ENCODE results near the gene GATA5. TPM values are rescaled to one million over a fixed set of nuclear protein-coding genes. Genes with fewer than 3 reads are reported as not detected.
A peak's percentile ranks its signal among the peaks of the same experiment; 100 is the strongest.

Gene GATA5
- total RNA-seq, 1 experiment from 2014 or later, result 1.6 TPM

DNA sequence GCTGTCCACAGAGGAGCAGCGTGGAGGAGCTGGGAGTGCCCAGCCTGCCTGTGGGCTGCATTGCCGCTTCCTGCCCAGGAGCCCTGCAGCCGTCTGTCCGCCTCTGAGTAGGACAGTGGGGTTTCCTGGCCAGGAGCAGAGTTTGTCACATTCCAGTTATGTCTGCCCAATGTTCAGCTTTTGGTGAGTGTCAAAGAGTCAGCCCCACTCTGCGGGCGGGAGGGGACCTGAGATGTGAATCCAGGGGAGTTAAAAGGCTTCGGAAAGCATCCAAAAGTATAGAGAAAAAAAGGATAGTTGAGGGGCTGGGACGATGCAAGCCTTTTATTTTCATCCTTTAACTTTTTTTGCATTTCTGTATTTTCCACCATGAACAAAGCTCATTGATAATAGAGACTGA is 7.2 kb upstream of the GATA5 start:
- no peak for DNase-seq
- Histone ChIP-seq H3K4me3 (no peak overlapping the region), H3K27me3 (peaks cover 4% of the 10 kb centered on the region), H3K9me3 (no peaks in the 10 kb centered on the region), H3K36me3 (no peaks in the 10 kb centered on the region)

DNA sequence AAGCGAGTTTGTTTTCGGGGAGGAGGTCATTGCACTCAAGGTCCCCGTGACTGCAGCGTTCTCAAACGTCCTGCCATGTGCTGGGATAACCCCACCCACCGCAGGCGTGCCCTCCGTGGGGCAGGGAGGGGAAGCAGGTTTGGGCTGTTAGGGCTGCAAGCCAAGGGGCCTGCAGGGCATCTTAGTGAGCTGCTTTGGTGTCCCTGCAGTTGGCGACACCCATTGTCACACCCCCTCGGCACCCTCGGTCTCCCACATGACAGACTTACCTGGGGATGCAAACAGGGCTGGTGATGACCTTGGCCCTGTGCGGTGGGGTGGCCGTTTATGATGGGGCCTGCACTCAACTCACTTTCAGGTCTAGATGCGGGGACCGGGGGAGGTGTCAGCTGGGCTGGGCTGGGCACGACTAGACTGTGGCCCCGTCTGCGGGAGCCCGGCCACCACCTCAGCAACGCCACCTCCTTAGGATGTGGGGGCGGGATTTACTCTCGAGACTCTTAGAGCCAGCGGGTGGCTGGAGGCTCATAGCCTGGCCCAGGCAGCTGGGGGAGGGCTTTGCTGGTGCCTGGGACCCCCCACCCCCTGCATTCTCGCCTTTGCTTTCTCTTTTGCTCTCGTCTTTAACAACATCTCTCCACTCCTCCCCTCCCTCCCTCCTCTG is 6.5 kb upstream of the GATA5 start:
- Histone ChIP-seq H3K27me3 (peaks cover 11% of the 10 kb centered on the region), H3K4me3 (no peak overlapping the region), H3K36me3 (no peaks in the 10 kb centered on the region), H3K9me3 (no peaks in the 10 kb centered on the region)
- no peak for DNase-seq

DNA sequence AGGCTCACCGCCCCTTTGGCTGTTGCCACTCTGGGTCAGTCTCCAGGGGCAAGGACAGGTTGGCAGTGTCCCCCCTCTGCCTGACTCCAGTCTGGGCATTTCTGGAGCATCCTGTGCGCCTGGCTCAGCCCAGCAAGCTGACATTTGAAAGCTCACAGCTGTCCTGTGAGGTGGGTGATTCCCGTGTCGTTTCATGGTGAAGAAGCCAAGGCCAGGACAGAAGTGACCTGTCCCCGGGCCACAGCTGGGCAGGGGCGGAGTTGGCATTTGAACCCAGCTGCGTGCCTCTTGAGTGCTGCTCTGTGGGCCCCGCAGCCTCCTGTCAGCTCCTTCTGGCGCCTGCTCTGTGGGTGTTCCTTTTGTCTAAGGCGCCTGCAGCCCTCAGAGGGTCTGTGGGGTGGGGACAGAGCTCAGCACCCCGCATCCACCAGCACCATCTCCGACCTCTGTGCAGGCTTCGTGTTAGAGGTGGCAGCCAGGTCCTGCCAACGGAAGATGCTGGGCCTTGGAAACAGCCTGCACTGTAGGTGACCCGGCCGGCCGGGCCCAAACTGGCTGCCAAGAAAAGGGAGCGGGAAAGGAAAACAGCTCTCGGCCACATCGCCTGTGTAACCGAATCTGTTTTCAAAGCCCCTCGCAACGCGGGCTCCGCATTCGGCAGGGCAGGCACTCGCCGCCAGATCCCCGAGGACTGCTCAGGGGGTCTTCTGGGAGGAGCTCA is 5.8 kb upstream of the GATA5 start:
- H3K27me3 ChIP-seq, result peaks cover 12% of the 10 kb centered on the region
- H3K9me3 ChIP-seq, result no peaks in the 10 kb centered on the region

DNA sequence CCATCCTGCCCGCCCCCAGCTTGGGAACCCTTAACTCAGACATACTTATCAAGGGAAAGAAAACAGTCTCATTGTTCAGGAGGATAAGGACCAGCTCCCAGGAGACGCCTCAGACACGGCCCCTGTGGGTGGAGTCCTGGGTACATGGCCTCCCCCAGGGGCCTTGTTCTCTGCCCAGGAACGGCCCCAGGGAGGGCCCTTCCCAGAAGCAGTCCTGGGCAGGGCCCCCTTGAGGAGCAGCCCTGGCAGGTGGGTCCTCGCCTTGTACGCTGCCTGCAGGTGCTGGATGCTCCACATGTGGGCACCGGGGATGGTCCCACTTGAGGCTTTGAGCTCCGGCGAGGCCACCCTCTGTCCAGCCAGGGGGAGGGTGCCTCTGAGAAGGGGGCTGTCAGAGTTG is 4.5 kb upstream of the GATA5 start:
- peaks cover 22% of the 10 kb centered on the region for H3K27me3 ChIP-seq
- DNase-seq, result no peak
- H3K4me3 ChIP-seq, result no peak overlapping the region
- no peaks in the 10 kb centered on the region for H3K9me3 ChIP-seq
- H3K36me3 ChIP-seq, result no peaks in the 10 kb centered on the region

More for the DNA sequence above, 5.8 kb upstream of the GATA5 start:
- Histone ChIP-seq H3K36me3 (no peaks in the 10 kb centered on the region), H3K4me3 (no peak overlapping the region)
- no peak for DNase-seq

DNA sequence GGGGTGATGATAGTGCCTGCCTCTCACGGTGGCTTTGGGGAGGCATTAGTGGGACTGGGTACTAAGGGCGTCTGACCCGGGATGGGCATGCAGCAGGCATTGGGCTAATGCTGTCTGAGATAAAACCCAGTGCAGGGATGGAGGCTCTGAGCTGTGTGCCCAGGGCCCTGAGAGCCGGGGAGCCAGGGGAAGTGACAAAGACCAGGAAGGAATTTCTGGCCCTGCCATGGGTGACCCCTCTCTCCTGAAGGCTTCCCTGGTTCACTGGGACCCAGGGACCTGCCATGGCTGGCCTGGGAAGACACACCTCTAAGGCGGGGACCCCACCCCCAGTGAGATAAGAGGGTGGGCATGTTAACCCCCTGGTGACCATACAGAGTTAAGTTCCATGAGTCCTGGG is 3.9 kb upstream of the GATA5 start:
- H3K27me3 ChIP-seq, result peaks cover 25% of the 10 kb centered on the region

DNA sequence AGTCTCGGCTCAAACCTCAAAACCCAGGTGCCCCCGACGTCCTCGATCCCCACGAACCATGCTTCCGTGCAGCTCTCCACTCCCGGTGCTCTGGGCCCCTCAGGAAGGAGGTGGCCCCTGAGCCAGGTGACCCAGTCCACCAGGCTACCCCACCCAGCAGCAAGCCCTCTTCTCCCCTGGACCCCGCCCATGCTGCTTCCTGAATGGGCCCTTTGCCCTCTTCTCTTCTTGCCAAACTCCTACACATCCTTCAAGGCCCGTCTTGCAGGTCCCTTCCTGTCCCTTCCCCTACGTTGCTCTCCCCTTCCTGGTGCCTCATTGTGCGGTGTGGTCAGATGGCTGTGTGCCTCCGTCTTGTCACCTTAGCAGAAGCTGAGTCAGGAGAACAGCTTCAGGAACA is 3.4 kb upstream of the GATA5 start:
- DNase-seq, result no peak
- Histone ChIP-seq H3K9me3 (no peaks in the 10 kb centered on the region), H3K4me3 (no peak overlapping the region), H3K27me3 (peaks cover 26% of the 10 kb centered on the region), H3K36me3 (no peaks in the 10 kb centered on the region)

More for the DNA sequence above, 3.9 kb upstream of the GATA5 start:
- H3K4me3 ChIP-seq, result no peak overlapping the region
- H3K9me3 ChIP-seq, result no peaks in the 10 kb centered on the region
- H3K36me3 ChIP-seq, result no peaks in the 10 kb centered on the region
- no peak for DNase-seq

DNA sequence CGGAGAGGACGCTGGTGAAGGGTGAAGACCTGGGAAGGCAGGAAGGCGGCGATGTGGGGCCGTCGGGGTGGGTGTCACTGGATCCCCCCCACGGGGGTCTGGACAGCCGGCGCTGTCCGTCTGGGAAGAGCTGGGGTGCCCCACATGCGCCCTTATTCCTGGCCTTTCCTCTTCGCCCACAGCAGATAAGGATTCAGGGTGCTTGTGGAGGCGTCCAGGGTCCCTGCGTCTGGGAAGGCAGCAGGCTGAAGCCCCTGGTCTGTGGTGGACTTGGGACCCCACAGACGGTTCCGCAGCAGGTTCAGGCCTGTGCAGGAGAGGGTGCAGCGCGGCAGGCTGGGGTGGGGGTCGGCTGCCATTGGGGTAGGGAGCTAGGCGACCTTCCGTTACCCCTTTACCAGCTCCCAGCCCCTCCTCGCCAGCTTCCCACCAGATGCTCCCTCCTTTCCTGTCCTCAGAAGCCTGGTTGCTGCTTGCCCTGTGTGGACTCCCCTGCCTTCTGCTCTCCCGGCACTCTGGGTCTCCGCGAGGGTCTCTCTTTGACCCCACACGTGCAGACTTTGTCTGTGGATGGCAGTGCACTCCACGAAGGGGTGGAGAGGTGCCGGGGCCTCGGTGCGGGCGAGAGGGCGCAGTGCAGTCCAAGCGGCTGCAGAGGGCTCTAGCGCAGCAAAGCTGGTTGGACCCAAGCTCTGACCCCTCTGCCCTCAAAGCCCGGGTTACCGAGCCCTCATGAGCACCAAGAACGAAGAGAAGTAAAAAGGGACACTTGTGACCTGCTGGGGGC is 2.1 kb upstream of the GATA5 start:
- H3K27me3 ChIP-seq, result peaks cover 26% of the 10 kb centered on the region
- H3K9me3 ChIP-seq, result no peaks in the 10 kb centered on the region
- no peaks in the 10 kb centered on the region for H3K36me3 ChIP-seq
- no peak for DNase-seq
- no peak overlapping the region for H3K4me3 ChIP-seq

DNA sequence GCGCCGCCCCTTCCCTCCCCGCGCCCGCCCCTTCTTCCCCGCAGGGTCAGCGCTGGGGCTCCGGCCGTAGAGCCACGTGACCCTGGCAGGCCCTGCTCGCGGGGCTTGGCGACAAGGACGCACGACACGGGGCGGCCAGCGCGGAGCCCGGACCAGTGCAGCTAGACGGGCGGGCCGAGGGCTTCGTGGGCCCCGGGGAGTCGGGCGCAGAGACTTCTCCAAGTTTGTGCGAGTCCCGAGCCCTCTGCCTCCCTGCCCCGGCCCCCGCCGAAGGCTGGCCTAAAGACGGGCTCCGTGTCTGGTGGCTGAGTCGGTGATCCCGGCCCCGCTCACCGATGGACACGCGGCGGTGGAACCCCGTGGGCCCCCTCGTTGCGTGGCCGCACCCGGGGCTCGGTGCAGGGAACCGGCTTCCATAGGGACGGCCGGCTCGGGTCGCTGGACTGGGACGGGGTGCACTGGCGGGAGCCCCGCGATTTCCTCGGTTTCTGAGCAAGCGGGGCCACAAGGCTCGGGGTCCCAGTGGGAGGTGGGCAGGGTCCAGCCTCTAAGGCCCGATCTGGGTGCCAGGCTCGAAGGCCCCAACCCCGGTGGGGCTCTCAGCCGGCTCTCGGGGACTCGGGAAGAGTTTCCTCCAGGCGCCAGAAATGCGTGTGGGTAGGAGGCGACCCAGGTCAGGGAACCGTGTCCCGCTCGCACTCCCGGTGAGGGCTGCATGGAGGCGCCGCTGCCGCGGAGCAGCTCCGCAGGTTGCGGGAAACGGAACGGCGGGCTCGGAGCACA is 452 bp upstream of the GATA5 start:
- peak; percentile 33 for DNase-seq
- no peaks in the 10 kb centered on the region for H3K36me3 ChIP-seq
- H3K27me3 ChIP-seq, result peaks cover 26% of the 10 kb centered on the region
- peak overlapping the region; percentile 29 for H3K4me3 ChIP-seq
- H3K9me3 ChIP-seq, result no peaks in the 10 kb centered on the region

DNA sequence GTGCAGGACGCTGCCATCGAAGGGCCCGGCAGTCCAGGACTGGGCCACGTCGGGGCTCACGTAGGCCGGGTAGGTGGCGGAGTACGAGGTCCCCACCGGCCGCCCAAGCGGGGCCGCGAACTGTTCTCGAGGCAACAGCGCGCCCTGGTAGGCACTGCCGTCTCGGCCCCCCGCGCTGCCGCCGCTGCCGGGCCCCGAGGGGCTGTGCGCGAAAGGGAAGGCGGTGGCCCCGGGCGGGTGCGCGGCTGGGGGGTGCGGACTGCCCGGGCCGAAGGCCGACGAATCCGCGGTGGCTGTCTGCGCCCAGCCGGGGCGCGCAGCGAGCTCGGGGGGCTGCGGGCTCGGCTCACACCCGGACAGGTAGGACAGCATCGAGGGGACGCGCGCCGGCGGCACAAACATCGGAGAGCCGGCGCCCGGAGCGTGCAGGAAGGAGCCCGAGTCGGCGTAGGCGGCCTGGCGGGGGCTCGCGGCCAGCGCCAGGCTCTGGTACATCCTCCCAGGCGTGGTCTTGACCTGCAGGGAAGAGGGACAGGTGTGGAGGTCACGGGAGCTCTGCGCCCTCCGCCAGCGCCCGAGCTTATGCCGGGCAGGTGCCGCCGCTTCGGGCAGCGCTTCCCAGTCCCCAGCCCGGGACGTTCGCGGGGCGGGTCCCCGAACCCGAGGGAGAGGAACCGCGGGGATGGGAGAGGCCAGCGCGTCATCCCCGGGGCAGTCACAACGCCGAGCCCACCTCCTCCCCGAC is 596 bp downstream of the GATA5 start:
- H3K9me3 ChIP-seq, result no peaks in the 10 kb centered on the region
- DNase-seq, result no peak
- H3K36me3 ChIP-seq, result no peaks in the 10 kb centered on the region
- H3K4me3 ChIP-seq, result peak overlapping the region; percentile 34
- peaks cover 26% of the 10 kb centered on the region for H3K27me3 ChIP-seq

DNA sequence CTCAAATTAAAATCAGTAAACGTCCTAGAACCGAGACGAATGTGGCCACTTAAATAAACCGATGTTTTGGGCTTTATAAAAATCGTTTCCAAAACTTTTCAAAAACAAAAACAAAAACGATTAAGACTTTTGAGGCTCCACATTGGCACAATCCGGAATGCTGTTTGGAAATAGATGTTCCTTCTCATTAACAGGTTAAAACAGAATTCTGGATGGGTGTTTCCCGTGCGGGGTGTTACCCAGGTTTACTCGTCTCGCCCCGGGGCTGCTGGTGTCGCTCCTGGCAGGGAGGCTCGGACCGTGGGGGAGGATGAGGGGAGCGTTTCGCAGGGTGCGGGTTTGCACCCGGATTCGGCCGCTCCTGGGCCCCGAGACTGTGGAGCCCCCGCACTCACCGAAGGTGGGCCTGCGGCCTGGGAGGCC is 1.2 kb downstream of the GATA5 start:
- H3K27me3 ChIP-seq, result peaks cover 26% of the 10 kb centered on the region
- H3K36me3 ChIP-seq, result no peaks in the 10 kb centered on the region
- DNase-seq, result no peak
- H3K4me3 ChIP-seq, result no peak overlapping the region
- no peaks in the 10 kb centered on the region for H3K9me3 ChIP-seq

DNA sequence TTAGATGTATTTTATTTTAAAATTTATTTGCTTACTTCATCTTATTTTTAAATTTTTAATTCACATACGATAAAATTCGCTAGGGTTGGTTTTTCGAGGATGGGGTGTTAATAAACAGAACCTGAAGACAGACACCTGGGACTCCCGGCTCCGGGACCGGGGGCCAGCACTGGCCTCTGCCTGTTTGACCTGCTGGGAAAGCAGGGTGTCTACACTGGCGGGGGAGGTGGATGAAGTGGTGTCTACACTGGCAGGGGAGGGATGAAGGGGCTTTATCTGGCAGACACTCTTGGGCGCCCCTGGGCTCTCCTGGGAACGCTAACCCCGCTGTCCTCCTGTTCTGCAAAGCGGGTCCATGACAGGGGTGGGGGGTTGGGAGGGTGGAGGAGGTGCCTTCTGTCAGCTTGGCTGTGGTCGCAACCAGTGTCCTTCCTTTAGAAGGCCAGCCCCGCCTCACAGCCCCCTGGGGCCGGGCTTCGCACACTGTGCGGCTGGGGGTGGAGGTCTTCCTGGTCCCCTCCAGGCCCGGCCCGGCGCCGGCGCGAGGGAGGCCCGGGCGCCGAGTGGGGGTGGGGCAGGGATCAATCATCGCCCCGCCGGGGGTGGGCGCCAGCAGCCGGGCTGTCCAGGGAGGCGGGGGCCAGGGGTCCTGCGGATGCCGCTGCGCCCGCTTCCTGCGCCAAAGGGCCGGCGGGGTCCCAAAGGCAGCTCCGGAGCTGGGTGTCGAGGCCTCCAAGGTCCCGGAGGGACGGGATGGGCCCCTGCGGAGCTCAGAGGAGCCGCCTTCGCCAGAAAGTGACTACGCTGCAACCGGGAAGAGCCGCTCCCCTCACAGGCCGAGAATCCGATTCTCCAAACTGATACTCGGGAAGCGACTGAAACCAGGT is 1.8 kb downstream of the GATA5 start:
- Histone ChIP-seq H3K27me3 (peaks cover 23% of the 10 kb centered on the region), H3K9me3 (no peaks in the 10 kb centered on the region), H3K4me3 (no peak overlapping the region), H3K36me3 (no peaks in the 10 kb centered on the region)
- no peak for DNase-seq

DNA sequence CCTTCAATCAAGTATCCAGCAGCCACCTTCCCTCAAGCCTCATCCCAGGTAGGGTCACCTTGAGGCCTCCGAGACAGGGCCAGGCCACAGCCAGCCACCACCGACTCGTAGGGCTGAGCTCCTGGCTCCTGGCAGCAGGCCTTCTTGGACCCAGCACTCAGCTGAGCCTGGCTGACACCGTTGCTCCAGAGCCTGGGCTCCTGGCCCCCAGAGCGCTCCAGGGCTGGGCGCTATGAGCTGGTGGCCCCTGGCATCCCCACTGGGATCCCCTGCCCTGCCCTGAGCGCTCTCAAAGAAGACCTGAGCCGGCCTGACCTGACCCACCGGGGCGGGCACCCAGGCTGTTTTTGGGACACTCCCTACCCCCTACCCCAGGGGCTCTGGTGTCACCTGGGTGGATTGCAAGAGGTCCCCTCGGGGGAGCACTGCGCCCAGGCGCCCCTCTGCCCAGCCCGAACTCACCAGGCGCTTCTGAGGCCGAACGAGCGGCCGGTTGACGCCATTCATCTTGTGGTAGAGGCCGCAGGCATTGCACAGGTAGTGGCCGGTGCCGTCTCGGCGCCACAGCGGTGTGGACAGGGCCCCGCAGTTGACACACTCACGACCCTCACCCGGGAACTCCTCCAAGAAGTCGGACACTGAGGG is 2.7 kb downstream of the GATA5 start:
- Histone ChIP-seq H3K4me3 (no peak overlapping the region), H3K9me3 (no peaks in the 10 kb centered on the region), H3K36me3 (no peaks in the 10 kb centered on the region), H3K27me3 (peaks cover 23% of the 10 kb centered on the region)
- no peak for DNase-seq

DNA sequence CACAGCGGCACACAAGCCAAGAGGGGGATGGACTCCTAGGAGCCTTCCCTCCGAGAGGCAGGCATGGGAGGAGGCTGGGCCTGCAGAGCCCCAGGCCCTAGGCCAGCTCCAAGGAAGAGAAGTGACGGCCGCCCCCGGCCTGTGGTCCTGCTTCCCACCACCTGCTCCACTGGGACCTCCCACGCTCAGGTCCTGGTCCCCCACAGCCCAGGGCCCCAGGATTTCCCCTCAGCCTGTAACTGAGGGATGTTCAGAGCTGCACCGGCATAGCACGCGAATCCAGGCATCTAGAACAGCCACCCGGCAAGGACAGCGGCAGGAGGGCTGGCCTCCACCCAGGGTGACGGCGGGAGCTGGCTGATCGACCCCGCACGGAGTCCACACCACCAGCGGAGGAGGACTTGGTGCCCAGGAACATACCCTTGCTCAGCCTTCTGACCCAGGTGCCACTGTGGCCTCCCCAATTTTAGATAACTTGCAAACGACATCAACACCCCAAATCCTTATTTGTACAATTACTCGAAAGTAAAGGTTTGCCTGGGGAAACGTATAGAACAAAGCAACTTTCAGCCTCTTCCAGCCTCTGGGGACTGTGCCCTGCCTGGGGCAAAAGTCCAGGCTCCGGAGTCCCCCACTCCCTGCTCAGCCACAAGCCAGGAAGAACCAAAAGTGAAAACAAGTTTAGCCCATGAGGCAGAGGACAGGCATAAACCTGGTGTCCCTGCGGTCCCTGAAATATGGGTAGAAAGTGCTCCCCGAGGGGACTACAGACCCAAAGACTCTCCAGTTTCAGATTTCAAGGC is 3.5 kb downstream of the GATA5 start:
- Histone ChIP-seq H3K4me3 (no peak overlapping the region), H3K9me3 (no peaks in the 10 kb centered on the region), H3K36me3 (no peaks in the 10 kb centered on the region), H3K27me3 (peaks cover 15% of the 10 kb centered on the region)
- DNase-seq, result no peak

DNA sequence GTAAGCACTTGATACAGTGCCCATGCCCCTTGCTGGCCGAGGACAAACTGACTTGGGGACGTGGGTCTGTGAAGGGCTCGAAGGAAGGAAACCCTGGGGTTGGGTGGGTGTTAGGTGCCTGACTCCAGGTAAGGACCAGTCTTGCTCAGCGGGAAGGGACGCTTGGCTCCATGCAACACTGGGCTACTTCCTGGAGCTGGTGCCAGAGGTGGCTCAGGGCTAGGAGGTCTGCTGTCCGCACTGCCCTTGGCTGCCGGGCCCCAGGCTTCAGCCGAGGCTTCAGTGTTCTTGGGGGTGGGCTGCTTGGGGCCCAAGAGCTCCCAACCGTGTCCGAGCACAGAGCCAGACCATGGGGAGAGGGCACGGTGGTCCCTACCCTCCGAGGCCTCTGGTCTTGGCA is 5.3 kb downstream of the GATA5 start:
- no peaks in the 10 kb centered on the region for H3K9me3 ChIP-seq
- no peaks in the 10 kb centered on the region for H3K36me3 ChIP-seq
- DNase-seq, result no peak

More for the DNA sequence above, 5.3 kb downstream of the GATA5 start:
- H3K27me3 ChIP-seq, result peaks cover 5% of the 10 kb centered on the region
- H3K4me3 ChIP-seq, result no peak overlapping the region
